Measurements from ENCODE around the gene CRYAB.

GRCh38 chr11:111957663-111958444, 46.3 kb upstream of the CRYAB start:
- TF ChIP-seq, protein P1, sequence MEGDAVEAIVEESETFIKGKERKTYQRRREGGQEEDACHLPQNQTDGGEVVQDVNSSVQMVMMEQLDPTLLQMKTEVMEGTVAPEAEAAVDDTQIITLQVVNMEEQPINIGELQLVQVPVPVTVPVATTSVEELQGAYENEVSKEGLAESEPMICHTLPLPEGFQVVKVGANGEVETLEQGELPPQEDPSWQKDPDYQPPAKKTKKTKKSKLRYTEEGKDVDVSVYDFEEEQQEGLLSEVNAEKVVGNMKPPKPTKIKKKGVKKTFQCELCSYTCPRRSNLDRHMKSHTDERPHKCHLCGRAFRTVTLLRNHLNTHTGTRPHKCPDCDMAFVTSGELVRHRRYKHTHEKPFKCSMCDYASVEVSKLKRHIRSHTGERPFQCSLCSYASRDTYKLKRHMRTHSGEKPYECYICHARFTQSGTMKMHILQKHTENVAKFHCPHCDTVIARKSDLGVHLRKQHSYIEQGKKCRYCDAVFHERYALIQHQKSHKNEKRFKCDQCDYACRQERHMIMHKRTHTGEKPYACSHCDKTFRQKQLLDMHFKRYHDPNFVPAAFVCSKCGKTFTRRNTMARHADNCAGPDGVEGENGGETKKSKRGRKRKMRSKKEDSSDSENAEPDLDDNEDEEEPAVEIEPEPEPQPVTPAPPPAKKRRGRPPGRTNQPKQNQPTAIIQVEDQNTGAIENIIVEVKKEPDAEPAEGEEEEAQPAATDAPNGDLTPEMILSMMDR (IDR thresholded peaks at IDR 0.05) = no peak
- TF ChIP-seq POLR2A (IDR thresholded peaks at IDR 0.05) (no peak), EP300 (IDR thresholded peaks at IDR 0.05) (no peak)
